Right atrium auricular region (tissue), 2 donors: Measurements from ENCODE around the gene PLXNA2. TPM values are rescaled to one million over a fixed set of nuclear protein-coding genes. Genes with fewer than 3 reads are reported as not detected.
A peak's percentile ranks its signal among the peaks of the same experiment; 100 is the strongest.

Experiments
- DNase-seq: peaks from one replicate; pipeline ENCODE4 v3.0.0-alpha.2; 2019; ENCODE audit warnings: low spot score
- H3K27ac ChIP-seq, 2 donors: fragments of 200-600 bp; sonication (generic); 1 replicate in 1 of 2; 2 replicates in 1 of 2; pipeline ENCODE4 v1.5.1; 2016 to 2019
- H3K27me3 ChIP-seq, 2 donors: fragments of 200-600 bp; sonication (generic); one replicate each; pipeline versions ENCODE4 v1.5.1 to v1.6.0; 2017 to 2019
- H3K36me3 ChIP-seq: fragments of 200-600 bp; sonication (generic); one replicate; pipeline ENCODE4 v1.5.1; 2016
- H3K4me1 ChIP-seq, 2 donors: fragments of 200-600 bp; sonication (generic); one replicate each; pipeline versions ENCODE4 v1.5.1 to v1.6.0; 2017 to 2019
- H3K4me3 ChIP-seq, 2 donors: fragments of 200-600 bp; sonication (generic); 1 replicate in 1 of 2; 2 replicates in 1 of 2; pipeline ENCODE4 v1.5.1; 2017 to 2019; ENCODE audit warnings: mild to moderate bottlenecking in 1 of 2, moderate library complexity in 1 of 2
- H3K9me3 ChIP-seq, 2 donors: fragments of 200-600 bp; sonication (generic); one replicate each; pipeline ENCODE4 v1.5.1; 2019
- total RNA-seq, 2 donors: library from RNA; depleted of rRNA; stranded (reverse); fragments of >200 nt; gene quantifications; one replicate each; pipeline ENCODE4 v1.1.0, GENCODE V29; 2016
- TF ChIP-seq, protein P1 (sequence below), 2 donors: fragments of 200-600 bp; sonication (generic); IDR thresholded peaks; one replicate each; pipeline ENCODE4 v1.5.1; 2019; ENCODE audit warnings: antibody characterized with exemption in 2 of 2

PLXNA2 gene
- total RNA-seq, 2 donors from 2014 or later = 10.8 to 23.8 TPM

DNA sequence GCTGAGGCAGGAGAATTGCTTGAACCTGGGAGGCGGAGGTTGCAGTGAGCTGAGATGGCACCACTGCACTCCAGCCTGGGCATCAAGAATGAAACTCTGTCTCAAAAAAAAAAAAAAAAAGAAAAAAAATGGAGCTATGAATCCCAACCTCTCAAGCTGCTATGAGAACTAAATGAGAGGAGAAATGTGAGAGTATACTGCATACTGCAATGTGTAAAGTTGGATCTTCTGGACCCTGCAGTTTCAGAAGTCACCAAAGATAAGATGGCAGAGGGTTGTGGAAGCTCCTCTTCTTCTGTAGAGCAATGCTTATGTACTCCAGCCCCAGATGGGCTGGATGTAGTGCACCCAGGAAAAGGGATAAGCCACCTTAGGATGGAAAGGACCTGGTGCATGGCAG, 55.6 kb downstream of the PLXNA2 start:
- H3K27me3 ChIP-seq = no peaks in the 10 kb centered on the region
- TF ChIP-seq, protein P1, sequence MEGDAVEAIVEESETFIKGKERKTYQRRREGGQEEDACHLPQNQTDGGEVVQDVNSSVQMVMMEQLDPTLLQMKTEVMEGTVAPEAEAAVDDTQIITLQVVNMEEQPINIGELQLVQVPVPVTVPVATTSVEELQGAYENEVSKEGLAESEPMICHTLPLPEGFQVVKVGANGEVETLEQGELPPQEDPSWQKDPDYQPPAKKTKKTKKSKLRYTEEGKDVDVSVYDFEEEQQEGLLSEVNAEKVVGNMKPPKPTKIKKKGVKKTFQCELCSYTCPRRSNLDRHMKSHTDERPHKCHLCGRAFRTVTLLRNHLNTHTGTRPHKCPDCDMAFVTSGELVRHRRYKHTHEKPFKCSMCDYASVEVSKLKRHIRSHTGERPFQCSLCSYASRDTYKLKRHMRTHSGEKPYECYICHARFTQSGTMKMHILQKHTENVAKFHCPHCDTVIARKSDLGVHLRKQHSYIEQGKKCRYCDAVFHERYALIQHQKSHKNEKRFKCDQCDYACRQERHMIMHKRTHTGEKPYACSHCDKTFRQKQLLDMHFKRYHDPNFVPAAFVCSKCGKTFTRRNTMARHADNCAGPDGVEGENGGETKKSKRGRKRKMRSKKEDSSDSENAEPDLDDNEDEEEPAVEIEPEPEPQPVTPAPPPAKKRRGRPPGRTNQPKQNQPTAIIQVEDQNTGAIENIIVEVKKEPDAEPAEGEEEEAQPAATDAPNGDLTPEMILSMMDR (IDR thresholded peaks at IDR 0.05) = no peak
- H3K9me3 ChIP-seq = no peaks in the 10 kb centered on the region
- no peaks in the 10 kb centered on the region for H3K36me3 ChIP-seq
- DNase-seq = no peak
- peaks cover 0 to 21% of the 10 kb centered on the region in 2 donors for H3K4me1 ChIP-seq
- no peak overlapping the region for H3K27ac ChIP-seq
- no peak overlapping the region for H3K4me3 ChIP-seq

DNA sequence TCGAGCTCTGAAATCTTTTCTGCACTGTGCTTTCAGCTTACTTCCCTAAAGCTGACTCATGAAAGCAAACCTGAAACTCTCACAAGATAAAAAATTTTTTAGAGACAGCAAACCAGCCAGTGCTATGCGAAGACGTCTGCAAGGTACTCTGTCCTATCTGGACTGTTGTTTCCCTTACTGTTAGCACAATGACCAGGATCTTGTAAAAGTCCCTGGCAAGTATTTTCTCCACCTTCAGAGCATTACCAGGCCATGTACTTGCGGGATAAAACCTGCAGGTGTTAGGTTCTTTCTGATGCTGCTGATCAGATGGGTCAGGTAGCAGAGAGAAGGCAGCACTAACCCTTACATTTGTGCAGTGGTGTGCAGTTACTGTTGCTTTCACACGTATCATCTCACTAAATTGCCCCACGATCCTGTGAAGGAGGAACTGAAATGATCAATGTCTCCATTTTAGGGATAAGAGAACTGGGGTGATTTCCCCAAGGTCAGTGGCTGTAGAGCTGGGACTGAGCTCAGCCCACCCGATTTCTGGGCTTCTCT, 56.6 kb downstream of the PLXNA2 start:
- Histone ChIP-seq H3K4me3 (no peak overlapping the region), H3K27me3 (no peaks in the 10 kb centered on the region), H3K9me3 (no peaks in the 10 kb centered on the region), H3K27ac (no peak overlapping the region), H3K4me1 (peaks cover 0 to 28% of the 10 kb centered on the region in 2 donors), H3K36me3 (no peaks in the 10 kb centered on the region)
- DNase-seq = no peak
- TF ChIP-seq, protein P1 (IDR thresholded peaks at IDR 0.05) = no peak

DNA sequence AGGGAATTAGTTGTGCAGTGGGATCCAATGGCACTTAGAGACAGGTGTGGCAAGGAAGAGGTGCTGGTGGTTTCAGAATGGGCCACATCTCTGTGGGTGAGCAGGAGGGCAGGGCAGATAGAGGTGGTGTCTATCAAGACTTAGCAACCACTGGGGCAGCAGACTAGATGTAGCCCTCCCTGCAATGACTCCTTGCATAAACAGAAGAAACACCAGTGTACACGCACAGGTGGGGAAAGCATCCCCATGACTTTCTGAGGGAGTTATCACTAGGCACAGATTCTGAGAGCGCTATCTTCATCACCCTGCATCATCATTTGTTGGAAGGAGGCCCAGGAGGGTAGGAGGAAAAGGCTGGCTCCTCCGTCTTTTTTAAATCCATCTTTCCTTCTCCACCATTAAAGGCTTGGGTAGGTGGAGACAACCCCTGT, 58.4 kb downstream of the PLXNA2 start:
- Histone ChIP-seq H3K27me3 (no peaks in the 10 kb centered on the region), H3K27ac (no peak overlapping the region), H3K9me3 (no peaks in the 10 kb centered on the region), H3K4me1 (peaks cover 0 to 45% of the 10 kb centered on the region in 2 donors), H3K4me3 (no peak overlapping the region), H3K36me3 (no peaks in the 10 kb centered on the region)
- TF ChIP-seq, protein P1 (IDR thresholded peaks at IDR 0.05) = no peak
- DNase-seq = no peak

DNA sequence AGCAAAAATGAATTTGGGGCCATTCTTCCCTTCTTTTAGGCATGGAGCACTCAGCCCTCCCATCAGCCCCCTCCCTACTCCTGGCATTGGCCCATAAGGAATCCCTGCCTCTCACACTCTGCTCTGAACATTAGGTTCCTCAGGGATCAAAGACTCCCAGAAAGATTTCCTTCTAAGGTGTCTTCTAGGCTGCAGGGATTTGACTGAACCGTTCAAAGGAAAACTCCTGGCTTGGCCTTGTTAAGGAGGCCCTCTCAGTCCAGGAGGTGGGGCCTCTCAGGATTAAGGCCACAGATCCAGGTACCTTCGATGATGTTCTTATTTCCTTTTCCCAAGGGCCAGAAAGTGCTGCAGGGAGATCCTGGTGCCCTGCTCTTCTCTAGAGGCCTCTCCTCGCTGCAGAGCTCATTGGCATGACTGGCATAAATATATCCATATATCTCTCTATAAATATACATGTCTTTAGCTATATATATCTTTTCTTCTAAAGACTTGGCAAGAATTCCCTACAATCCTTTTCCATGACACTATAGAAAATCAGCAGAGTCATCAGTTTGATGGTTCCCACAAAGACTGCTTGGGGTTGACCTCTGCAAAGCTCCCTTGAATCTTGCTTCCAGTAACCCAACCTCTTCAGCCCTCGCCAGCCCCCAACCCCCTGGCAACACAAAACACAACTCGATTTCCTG, 59.1 kb downstream of the PLXNA2 start:
- no peaks in the 10 kb centered on the region for H3K9me3 ChIP-seq
- peak overlapping the region in 1 of 2 donors; percentile 51 for H3K27ac ChIP-seq
- TF ChIP-seq, protein P1 (IDR thresholded peaks at IDR 0.05) = no peak
- H3K4me3 ChIP-seq = no peak overlapping the region
- no peaks in the 10 kb centered on the region for H3K36me3 ChIP-seq
- DNase-seq = no peak
- peaks cover 0 to 52% of the 10 kb centered on the region in 2 donors for H3K4me1 ChIP-seq
- no peaks in the 10 kb centered on the region for H3K27me3 ChIP-seq

DNA sequence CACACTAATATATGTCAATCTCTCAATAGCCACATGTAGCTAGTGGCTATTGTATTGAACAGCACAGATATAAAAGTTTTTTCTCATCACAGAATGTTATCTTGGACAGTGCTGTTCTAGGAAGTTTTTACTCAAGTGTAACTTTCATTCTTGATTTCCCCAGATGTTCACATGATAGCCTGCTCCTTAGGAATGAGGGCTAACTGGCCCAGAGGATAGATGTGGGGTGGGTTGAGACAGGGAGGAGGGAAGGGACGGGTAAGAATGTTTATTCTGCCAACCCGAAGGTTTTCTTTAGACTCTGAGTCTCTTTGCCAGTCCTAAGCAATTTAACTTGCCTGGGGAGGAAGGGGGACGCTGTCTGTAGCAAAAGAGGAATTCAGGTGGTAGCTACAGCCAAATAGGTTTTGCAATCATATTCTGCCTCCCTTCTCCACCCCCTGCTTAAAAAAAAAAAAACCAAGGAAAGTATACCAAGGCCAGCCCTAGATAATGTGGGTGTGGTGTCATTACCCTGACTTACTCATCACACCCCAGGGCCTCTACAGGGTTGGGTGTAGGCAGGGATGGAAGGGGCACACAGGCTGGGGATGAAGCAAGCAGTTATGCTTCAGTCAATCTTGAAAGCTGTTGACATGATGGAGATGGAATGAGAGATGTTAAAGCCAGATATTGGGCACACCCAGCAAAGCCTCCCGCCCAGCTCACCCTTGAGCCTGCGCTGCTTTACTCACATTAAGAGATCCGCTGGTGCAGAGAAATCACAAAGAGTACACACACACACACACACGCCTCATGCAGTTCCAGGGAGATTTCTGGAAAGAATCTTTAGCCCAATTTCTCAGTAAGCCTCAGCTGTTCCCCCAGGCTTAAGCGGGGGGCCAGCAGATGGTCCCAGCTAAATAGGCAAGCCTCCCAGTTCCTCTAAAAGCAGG, 59.9 kb downstream of the PLXNA2 start:
- TF ChIP-seq, protein P1 (IDR thresholded peaks at IDR 0.05) = no peak

More for the DNA sequence above, 59.9 kb downstream of the PLXNA2 start:
- H3K27ac ChIP-seq = peak overlapping the region in 1 of 2 donors; percentile 51
- peaks cover 0 to 61% of the 10 kb centered on the region in 2 donors for H3K4me1 ChIP-seq
- H3K4me3 ChIP-seq = no peak overlapping the region
- no peaks in the 10 kb centered on the region for H3K9me3 ChIP-seq
- H3K36me3 ChIP-seq = no peaks in the 10 kb centered on the region
- no peaks in the 10 kb centered on the region for H3K27me3 ChIP-seq
- peak; percentile 87 for DNase-seq
